ENCODE data around the gene TTC7B.
A peak's percentile ranks its signal among the peaks of the same experiment; 100 is the strongest.

TTC7B gene

DNA sequence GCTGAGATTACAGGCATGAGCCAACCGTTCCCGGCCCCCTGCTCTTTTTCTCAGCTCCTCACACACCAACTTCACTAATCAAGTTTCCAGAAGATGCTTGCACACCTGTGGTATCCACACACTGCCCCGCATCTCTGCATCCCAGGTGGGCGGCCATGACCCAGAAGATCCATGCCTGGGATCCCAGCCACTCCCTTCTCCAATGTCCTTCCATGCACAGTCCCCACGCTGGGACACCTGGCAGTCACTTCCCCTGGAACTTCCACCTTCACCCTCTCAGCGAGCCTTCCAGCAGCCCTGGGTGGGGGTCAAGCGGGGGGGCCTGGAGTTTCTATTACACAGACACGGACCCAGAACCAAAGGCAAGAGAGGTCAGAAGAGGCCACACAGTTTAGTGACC, 311.6 kb downstream of the TTC7B start:
- Mint-ChIP-seq H3K4me1 (peaks cover 8% of the 10 kb centered on the region), H3K9me3 (no peaks in the 10 kb centered on the region), H3K27me3 (peaks cover 49% of the 10 kb centered on the region), H3K4me3 (no peak overlapping the region), H3K27ac (ENCODE audit: low read depth) (no peak overlapping the region), H3K36me3 (ENCODE audit: insufficient read depth) (no peaks in the 10 kb centered on the region)
- DNase-seq (ENCODE audit: low spot score in 2 of 2) (no peak), ATAC-seq (replicated peaks; ENCODE audit: extremely low read depth, poor library complexity, severe bottlenecking) (no peak)

DNA sequence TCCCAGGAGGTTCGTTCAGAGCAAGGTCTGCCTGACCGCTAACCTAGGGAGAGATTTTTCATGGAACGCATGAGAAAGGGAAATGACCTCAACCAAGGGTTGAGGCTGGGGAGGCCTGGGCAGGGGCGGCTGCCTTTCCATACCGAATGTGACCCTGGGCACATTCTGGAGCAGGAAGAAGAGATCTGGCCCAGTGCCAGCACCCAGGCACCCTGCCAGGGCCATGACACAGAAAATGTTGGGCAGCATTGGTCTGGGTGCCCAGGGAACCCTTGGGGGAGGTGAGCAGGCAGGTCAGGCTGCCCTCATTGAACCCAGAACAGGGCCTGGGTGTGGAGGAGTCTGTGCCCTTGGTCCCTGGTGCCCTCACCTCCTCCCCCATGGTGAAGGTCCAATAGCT, 312.6 kb downstream of the TTC7B start:
- H3K4me3 Mint-ChIP-seq = no peak overlapping the region
- DNase-seq (ENCODE audit: low spot score in 2 of 2) (no peak), ATAC-seq (replicated peaks; ENCODE audit: extremely low read depth, poor library complexity, severe bottlenecking) (no peak)
- H3K9me3 Mint-ChIP-seq = no peaks in the 10 kb centered on the region
- no peak overlapping the region for H3K27ac Mint-ChIP-seq (ENCODE audit: low read depth)
- H3K36me3 Mint-ChIP-seq (ENCODE audit: insufficient read depth) = no peaks in the 10 kb centered on the region
- peaks cover 49% of the 10 kb centered on the region for H3K27me3 Mint-ChIP-seq
- peaks cover under 1% of the 10 kb centered on the region for H3K4me1 Mint-ChIP-seq

DNA sequence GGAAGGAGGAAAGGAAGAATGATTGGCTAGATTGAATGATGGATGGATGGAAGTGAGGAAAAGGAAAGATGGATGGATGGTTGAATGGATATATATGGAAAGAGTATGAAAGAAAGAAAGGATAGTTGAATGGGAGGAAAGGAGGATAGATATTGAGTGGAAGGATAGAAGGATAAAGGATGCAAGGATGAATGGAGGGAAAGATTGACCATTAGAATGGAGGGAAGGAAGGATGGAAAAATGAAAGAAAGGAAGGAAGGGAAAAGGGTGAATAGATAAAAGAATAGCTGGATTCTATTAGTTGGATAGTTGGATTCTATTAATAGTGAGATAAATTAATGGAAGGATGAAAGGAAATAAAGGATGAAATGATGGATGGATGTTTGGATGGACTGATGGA, 313.5 kb downstream of the TTC7B start:
- no peak for DNase-seq (ENCODE audit: low spot score in 2 of 2)
- Mint-ChIP-seq H3K4me1 (no peaks in the 10 kb centered on the region), H3K4me3 (no peak overlapping the region), H3K36me3 (ENCODE audit: insufficient read depth) (peaks cover 2% of the 10 kb centered on the region), H3K9me3 (no peaks in the 10 kb centered on the region), H3K27ac (ENCODE audit: low read depth) (no peak overlapping the region), H3K27me3 (peaks cover 49% of the 10 kb centered on the region)
- no peak for ATAC-seq (replicated peaks; ENCODE audit: extremely low read depth, poor library complexity, severe bottlenecking)

DNA sequence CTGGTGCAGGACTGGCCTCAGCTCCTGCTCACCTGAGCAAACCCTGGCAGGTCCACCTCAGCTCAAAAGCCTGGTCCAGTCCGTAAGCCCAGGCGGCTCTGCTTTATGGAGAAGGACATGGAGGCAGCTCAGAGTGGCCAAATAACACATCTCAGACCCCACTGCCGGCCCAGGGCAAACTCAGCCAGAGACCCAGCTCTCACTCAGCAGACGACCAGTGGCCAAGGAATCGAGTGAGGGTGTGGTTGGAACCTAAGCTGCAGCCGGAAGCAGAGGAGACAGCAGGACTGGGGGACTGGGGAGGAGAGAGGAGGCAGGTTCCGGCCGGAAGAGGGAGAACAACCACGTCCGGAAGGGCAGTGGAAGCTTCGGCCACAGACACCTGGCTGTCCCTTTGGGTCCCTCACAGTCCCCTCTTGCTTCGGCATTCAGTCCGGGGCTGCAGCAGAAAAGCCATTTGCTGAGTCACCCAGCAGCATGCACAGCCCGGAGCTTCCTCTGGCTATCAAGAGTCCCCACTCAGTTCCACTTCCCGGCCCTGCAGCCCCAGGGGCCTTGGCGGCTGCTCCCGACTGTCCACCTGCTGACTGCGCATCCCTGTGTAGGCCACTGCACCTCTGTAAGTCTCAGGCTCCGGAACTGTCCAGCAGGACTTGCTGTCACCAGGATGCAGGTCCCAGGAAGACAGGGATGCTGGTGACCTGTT, 315.4 kb downstream of the TTC7B start:
- Mint-ChIP-seq H3K27me3 (peaks cover 45% of the 10 kb centered on the region), H3K4me1 (no peaks in the 10 kb centered on the region), H3K27ac (ENCODE audit: low read depth) (no peak overlapping the region), H3K36me3 (ENCODE audit: insufficient read depth) (peaks cover 2% of the 10 kb centered on the region), H3K4me3 (no peak overlapping the region), H3K9me3 (no peaks in the 10 kb centered on the region)
- ATAC-seq (replicated peaks; ENCODE audit: extremely low read depth, poor library complexity, severe bottlenecking) (no peak), DNase-seq (ENCODE audit: low spot score in 2 of 2) (no peak)

DNA sequence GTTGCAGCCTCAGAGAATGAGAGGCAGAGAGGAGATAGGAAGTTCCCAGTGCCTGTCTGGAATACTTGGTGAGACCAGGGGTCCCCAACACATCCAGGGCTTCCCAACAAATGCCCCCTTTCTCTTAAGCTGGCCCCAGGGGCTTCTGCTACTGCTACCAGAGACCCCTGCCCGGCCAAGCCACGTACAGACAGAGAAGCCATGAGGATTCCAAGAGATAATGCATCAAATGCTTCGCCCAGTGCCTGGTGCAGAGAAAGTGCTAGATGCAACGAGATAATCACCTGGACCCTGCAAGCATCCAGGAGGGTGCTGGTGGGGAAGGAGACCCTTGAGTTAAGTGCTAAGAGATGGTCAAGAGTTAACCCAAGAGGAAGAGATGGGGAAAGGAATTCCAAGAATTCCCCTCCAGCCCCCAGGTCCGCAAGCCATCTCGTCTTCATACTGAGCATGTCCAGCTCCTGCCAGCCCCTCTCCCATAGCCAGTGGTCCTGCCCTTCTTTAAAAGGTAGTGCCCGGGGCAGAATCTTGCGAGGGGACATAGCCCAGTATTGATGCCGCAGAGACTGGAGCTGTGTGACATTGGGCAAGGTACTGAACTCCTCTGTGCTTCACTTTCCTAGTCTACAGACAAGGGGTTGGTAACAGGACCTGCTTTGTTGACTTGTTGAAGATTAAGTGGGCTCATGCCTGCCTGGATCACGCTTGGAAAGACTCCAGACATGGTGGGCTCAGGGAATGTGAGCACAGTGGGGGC, 316.1 kb downstream of the TTC7B start:
- Mint-ChIP-seq H3K4me3 (no peak overlapping the region), H3K4me1 (no peaks in the 10 kb centered on the region), H3K27me3 (peaks cover 49% of the 10 kb centered on the region), H3K27ac (ENCODE audit: low read depth) (no peak overlapping the region), H3K9me3 (no peaks in the 10 kb centered on the region), H3K36me3 (ENCODE audit: insufficient read depth) (peaks cover 2% of the 10 kb centered on the region)
- no peak for DNase-seq (ENCODE audit: low spot score in 2 of 2)
- ATAC-seq (replicated peaks; ENCODE audit: extremely low read depth, poor library complexity, severe bottlenecking) = no peak

DNA sequence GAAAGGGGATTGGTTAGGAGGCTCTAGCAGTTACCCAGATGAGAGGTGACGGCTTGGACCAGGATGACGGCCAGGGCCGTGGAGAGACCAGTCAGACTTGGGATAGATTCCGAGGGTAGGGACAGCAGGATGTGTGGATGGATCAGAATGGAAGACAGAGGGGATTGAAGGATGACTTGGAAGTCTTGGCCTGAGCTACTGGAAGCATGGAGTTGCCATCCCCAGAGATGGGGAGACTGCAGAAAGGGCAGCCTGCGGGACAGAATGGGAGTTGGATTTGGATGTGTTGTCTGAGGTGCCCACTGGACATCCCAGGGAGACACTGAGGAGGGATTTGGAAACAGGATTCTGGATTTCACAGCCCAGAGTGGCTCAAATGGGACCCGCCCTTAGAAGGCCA, 317.1 kb downstream of the TTC7B start:
- ATAC-seq (replicated peaks; ENCODE audit: extremely low read depth, poor library complexity, severe bottlenecking) (no peak), DNase-seq (ENCODE audit: low spot score in 2 of 2) (no peak)
- no peak overlapping the region for H3K4me3 Mint-ChIP-seq
- peaks cover 56% of the 10 kb centered on the region for H3K27me3 Mint-ChIP-seq
- H3K27ac Mint-ChIP-seq (ENCODE audit: low read depth) = no peak overlapping the region
- H3K4me1 Mint-ChIP-seq = no peaks in the 10 kb centered on the region
- peaks cover 2% of the 10 kb centered on the region for H3K36me3 Mint-ChIP-seq (ENCODE audit: insufficient read depth)
- no peaks in the 10 kb centered on the region for H3K9me3 Mint-ChIP-seq

DNA sequence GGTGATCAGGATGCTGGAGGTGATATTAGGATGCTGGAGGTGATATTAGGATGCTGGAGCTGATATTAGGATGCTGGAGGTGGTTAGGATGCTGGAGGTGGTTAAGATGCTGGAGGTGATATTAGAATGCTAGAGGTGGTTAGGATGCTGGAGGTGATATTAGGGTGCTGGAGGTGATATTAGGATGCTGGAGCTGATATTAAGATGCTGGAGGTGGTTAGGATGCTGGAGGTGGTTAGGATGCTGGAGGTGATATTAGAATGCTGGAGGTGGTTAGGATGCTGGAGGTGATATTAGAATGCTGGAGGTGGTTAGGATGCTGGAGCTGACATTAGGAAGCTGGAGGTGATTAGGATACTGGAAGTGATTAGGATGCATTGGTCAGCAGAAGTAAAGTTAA, 318.0 kb downstream of the TTC7B start:
- H3K27me3 Mint-ChIP-seq = peaks cover 54% of the 10 kb centered on the region
- no peaks in the 10 kb centered on the region for H3K4me1 Mint-ChIP-seq
- no peak for ATAC-seq (replicated peaks; ENCODE audit: extremely low read depth, poor library complexity, severe bottlenecking)
- no peak for DNase-seq (ENCODE audit: low spot score in 2 of 2)
- no peak overlapping the region for H3K27ac Mint-ChIP-seq (ENCODE audit: low read depth)
- no peak overlapping the region for H3K4me3 Mint-ChIP-seq
- peaks cover 2% of the 10 kb centered on the region for H3K36me3 Mint-ChIP-seq (ENCODE audit: insufficient read depth)
- no peaks in the 10 kb centered on the region for H3K9me3 Mint-ChIP-seq

DNA sequence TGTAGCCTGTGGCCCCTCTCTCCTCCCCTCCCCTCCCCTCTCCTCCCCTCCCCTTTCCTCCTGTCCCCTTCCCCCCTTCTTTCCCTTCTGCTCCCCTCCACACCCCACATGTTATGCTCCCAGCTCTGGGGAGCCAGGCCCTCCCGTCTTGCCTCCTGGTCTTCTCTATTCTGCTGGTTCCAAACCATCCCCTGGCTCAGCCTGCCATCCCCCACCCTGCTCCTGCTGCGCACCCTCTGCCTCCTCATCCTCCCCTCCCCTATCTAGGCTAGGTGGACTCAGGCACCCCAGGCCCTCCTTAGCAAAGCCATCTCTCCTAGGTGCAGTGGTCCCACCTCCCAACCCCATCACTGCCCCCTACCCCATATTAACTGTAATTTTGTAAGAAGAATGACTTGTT, 319.9 kb downstream of the TTC7B start:
- no peaks in the 10 kb centered on the region for H3K9me3 Mint-ChIP-seq
- DNase-seq (ENCODE audit: low spot score in 2 of 2) (no peak), ATAC-seq (replicated peaks; ENCODE audit: extremely low read depth, poor library complexity, severe bottlenecking) (no peak)
- H3K27ac Mint-ChIP-seq (ENCODE audit: low read depth) = no peak overlapping the region
- peaks cover 2% of the 10 kb centered on the region for H3K36me3 Mint-ChIP-seq (ENCODE audit: insufficient read depth)
- no peak overlapping the region for H3K4me3 Mint-ChIP-seq
- H3K4me1 Mint-ChIP-seq = no peaks in the 10 kb centered on the region
- peaks cover 45% of the 10 kb centered on the region for H3K27me3 Mint-ChIP-seq

DNA sequence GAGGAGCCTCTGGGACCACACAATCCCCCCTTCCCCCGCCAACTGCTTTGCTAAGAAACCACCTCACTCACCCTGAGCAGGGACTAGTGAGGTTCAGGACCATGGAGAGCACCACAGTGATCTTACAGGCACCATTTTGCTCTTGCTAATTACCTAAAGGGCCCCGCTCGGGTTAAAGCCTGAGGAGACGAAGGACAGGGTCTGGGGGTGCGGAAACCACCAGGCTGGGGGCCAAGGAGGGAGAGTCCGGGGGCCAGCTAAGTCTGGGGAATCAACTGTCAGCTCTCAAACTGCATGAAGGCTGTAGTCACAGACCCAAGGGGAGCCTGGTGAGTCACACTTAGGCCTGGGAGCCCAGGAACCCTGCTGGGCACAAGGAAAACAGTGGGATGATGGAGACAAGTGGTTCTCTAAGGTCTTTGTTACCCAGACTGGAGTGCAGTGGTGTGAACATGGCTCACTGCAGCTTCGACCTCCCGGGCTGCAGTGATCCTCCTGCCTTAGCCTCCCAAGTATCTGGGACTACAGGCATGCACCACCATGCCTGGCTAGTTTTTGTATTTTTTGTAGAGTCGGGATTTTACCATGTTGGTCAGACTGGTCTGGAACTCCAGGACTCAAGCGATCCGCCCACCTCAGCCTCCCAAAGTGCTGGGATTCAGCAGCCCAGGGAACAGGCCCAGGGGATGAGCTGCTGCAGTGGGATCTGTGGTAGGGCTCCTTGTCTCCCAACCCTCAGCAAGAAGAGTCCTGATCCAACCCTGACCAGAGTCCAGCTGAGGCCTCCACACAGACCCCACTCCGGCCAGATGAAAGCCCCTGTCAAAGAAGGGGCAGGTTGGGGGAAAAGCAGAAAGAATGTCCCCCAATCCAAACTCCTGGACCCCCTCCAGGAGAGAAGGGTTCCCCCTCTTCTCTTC, 320.6 kb downstream of the TTC7B start:
- H3K9me3 Mint-ChIP-seq = no peaks in the 10 kb centered on the region
- ATAC-seq (replicated peaks; ENCODE audit: extremely low read depth, poor library complexity, severe bottlenecking) = no peak
- H3K27ac Mint-ChIP-seq (ENCODE audit: low read depth) = no peak overlapping the region
- H3K36me3 Mint-ChIP-seq (ENCODE audit: insufficient read depth) = peaks cover 2% of the 10 kb centered on the region
- peak; percentile 17 to 34 for DNase-seq (ENCODE audit: low spot score in 2 of 2)
- H3K4me1 Mint-ChIP-seq = no peaks in the 10 kb centered on the region
- no peak overlapping the region for H3K4me3 Mint-ChIP-seq
- peaks cover 45% of the 10 kb centered on the region for H3K27me3 Mint-ChIP-seq

DNA sequence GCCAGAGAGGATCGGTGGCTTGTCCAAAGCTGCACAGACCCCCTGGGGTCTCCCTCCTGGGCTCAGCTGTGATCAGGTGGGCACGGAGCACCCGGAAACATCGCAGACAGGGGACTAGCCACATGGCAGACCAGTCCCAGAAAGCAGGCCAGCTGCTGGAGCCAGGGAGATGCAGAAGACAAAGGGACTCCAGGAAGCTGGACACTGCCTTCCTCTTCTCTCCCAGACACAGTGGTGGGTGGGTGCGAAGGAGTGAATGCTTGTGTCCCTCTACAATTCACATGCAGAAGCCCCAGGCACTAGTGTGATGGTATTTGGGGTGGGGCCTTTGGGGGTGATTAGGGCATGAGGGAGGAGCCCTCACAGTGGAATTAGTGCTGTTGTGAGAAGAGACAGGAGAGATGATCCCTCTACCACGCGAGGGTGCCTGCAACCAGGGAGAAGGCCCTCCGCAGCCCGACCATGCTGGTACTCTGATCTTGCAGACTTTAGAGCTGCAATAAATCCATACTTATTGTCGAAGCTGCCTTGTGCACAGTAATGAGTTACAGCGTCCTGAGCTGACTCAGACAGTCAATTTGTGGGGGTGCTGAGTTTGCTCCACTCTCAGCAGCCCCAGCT, 324.2 kb downstream of the TTC7B start:
- no peak for DNase-seq (ENCODE audit: low spot score in 2 of 2)
- H3K27me3 Mint-ChIP-seq = peaks cover 30% of the 10 kb centered on the region
- H3K27ac Mint-ChIP-seq (ENCODE audit: low read depth) = no peak overlapping the region
- no peak overlapping the region for H3K4me3 Mint-ChIP-seq
- H3K9me3 Mint-ChIP-seq = peaks cover 4% of the 10 kb centered on the region
- ATAC-seq (replicated peaks; ENCODE audit: extremely low read depth, poor library complexity, severe bottlenecking) = no peak
- H3K36me3 Mint-ChIP-seq (ENCODE audit: insufficient read depth) = no peaks in the 10 kb centered on the region
- H3K4me1 Mint-ChIP-seq = no peaks in the 10 kb centered on the region

DNA sequence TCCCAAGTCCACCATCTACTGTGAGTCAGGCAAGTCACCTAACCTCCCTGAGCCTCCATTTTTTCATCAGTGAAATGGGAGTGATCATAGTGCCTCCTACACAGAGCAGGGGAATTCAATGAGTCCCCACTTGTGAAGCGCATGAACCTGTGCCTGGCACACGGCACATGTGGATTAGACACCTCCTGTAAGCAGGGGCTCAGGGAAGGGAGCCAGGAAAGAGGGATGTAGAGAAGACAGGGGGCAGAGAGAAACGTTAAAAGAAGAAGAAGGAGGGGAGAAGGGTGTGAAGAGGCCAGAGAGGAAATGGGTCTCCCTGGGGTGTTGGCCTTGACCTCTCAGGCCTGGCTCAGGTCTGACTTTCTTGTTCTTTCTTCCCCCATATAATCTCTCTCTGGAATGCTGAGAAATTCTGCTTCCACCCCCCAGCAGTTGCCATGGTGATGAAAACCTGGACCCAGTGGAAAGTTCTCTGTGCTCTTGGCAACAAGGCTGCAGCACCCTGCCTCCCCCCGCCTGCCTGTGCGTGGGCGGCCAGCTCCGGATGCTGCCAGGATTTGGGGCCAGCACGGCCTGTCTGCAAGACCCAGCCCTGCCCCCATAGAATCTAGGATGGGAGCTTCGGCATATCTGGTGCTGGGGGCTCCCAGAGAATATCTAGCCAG, 324.9 kb downstream of the TTC7B start:
- Mint-ChIP-seq H3K27me3 (peaks cover 37% of the 10 kb centered on the region), H3K27ac (ENCODE audit: low read depth) (no peak overlapping the region), H3K4me1 (no peaks in the 10 kb centered on the region), H3K4me3 (no peak overlapping the region), H3K36me3 (ENCODE audit: insufficient read depth) (no peaks in the 10 kb centered on the region), H3K9me3 (peaks cover 4% of the 10 kb centered on the region)
- ATAC-seq (replicated peaks; ENCODE audit: extremely low read depth, poor library complexity, severe bottlenecking) (no peak), DNase-seq (ENCODE audit: low spot score in 2 of 2) (no peak)

DNA sequence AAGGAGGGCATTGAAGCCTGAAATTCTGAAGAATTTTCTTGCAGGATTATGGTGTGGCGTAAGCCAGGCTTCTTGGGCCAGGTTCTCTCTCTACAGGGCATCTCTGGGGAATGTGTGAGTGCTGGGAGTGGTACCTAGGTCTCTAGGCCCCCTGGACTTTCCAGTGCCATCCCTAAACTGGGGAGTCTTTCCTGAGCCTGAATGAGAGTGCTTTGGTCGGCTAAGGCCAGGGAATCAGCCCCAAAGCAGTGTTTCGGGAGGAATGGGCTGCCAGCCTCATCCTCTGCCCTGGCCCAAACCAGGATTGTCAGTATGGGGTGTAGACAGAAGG, 325.5 kb downstream of the TTC7B start:
- no peak for ATAC-seq (replicated peaks; ENCODE audit: extremely low read depth, poor library complexity, severe bottlenecking)
- Mint-ChIP-seq H3K27me3 (peaks cover 42% of the 10 kb centered on the region), H3K9me3 (peaks cover 4% of the 10 kb centered on the region), H3K4me1 (no peaks in the 10 kb centered on the region), H3K4me3 (no peak overlapping the region), H3K36me3 (ENCODE audit: insufficient read depth) (no peaks in the 10 kb centered on the region), H3K27ac (ENCODE audit: low read depth) (no peak overlapping the region)
- DNase-seq (ENCODE audit: low spot score in 2 of 2) = no peak
